Thymus (tissue), 11 donors: ENCODE data around the gene BTF3. TPM values are rescaled to one million over a fixed set of nuclear protein-coding genes. Genes with fewer than 3 reads are reported as not detected.
"Not testable (repeated sequence)": the region's sequence is repeated elsewhere in the genome, so short reads cannot be mapped to it uniquely, and the experiment has no call there.

ENCODE experiments used
- DNase-seq, 9 donors: peaks; one replicate each; pipeline ENCODE4 v3.0.0-alpha.2; 2013; ENCODE audit warnings: low spot score in 9 of 9, low read depth in 6 of 9, missing footprints in 1 of 9
- H3K27ac ChIP-seq, 2 donors: one replicate each; pipeline ENCODE4 v1.5.1; 2013; ENCODE audit warnings: control low read depth in 1 of 2, low read depth in 1 of 2, low read length in 1 of 2, mild to moderate bottlenecking in 1 of 2, moderate library complexity in 1 of 2
- H3K27me3 ChIP-seq, 2 donors: one replicate each; pipeline ENCODE4 v1.5.1; 2013; ENCODE audit warnings: low read length in 1 of 2; ENCODE audit not compliant: control insufficient read depth in 2 of 2, insufficient read depth in 1 of 2
- H3K36me3 ChIP-seq, 2 donors: one replicate each; pipeline ENCODE4 v1.5.1; 2013; ENCODE audit warnings: low read length in 1 of 2, mild to moderate bottlenecking in 1 of 2, moderate library complexity in 1 of 2; ENCODE audit not compliant: control insufficient read depth in 2 of 2, insufficient read depth in 2 of 2
- H3K4me1 ChIP-seq, 2 donors: one replicate each; pipeline ENCODE4 v1.5.1; 2013; ENCODE audit warnings: low read length in 2 of 2; ENCODE audit not compliant: control insufficient read depth in 2 of 2, insufficient read depth in 2 of 2
- H3K4me3 ChIP-seq, 2 donors: one replicate each; pipeline ENCODE4 v1.5.1; 2013; ENCODE audit warnings: low read length in 2 of 2, control low read depth in 1 of 2, mild to moderate bottlenecking in 1 of 2
- H3K9me3 ChIP-seq, 2 donors: one replicate each; pipeline ENCODE4 v1.5.1; 2013; ENCODE audit warnings: low read length in 1 of 2, mild to moderate bottlenecking in 1 of 2; ENCODE audit not compliant: control insufficient read depth in 2 of 2, insufficient read depth in 1 of 2
- WGBS: extraction: QIAGEN DNeasy Blood & Tissue Kit; methylation state at CpG from one replicate; pipeline ENCODE4 v1.1.7; 2013; 5-methylcytosine and 5-hydroxymethylcytosine counted together
- polyA plus RNA-seq: library from polyadenylated mRNA; stranded (reverse); fragments of 200-250 nt; gene quantifications from one replicate; pipeline ENCODE4 v1.2.3, GENCODE V29; 2013
- total RNA-seq: library from RNA; stranded (reverse); fragments of 120-200 nt; gene quantifications from one replicate; pipeline ENCODE4 v1.2.4, GENCODE V29; 2013
- donor health status: healthy.

BTF3 gene
- total and polyA plus RNA-seq, 2 donors, result 448 to 1,030 TPM

DNA sequence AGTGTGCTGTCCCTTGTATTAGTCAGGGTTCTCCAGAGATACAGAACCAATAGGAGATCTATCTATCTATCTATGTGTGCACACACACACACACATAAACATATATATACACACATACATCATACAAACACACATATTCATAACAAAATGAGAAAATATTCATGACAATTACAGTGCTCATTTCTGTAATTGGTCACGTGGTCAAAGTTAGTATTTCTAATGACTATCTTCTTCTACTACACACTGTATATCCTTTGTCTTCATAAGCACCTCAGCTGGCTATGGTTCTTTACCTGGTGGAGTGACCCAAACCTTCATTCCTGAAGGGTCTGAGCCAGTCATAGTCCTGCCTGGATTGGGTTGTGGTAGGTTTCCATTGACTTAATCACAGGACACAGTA lies 17.7 kb upstream of the BTF3 start:
- WGBS, result 97% methylated on average over 1 of the region's 1 CpG
- no peak overlapping the region for H3K27ac ChIP-seq
- H3K4me1 ChIP-seq, result no peaks in the 10 kb centered on the region
- no peak for DNase-seq
- peaks cover 0 to 18% of the 10 kb centered on the region in 2 donors for H3K27me3 ChIP-seq
- no peaks in the 10 kb centered on the region for H3K36me3 ChIP-seq
- no peak overlapping the region for H3K4me3 ChIP-seq
- no peaks in the 10 kb centered on the region for H3K9me3 ChIP-seq

DNA sequence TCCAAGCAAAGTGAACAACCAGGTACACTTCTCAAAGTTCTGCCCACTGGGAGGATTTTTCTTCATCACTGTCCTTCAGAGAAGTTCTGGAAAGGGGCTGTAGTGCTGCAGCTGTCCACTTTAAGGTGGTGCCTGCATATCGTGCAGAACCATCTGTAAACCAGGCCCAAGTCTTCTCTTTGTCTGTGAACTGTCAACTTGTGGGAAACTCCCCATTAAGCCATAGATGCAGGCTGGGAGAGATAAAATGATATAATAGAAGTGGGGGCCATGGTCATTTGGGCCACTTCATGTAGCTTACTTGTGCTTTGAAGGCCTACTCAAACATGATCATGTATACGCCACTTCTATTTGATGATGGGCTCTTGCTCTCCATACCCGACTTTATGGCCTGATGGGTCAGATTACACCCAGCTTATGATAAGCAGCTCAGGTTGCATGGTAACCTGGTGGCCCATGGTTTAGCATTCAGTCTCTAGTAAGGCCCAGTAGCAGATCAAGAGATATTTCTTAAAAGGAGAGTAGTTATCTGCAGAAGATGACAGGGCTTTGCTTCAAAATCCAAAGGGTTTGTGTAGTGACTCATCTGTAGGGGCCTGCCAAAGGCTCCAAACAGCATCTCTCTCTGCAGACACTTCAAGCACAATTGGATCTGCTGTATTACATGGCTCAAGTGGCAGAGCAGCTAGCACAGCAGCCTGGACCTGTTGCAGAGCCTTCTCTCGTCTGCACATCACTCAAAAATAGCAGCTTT lies 15.7 kb upstream of the BTF3 start:
- Histone ChIP-seq H3K4me3 (no peak overlapping the region), H3K27ac (no peak overlapping the region), H3K27me3 (peaks cover 0 to 17% of the 10 kb centered on the region in 2 donors), H3K9me3 (no peaks in the 10 kb centered on the region), H3K36me3 (no peaks in the 10 kb centered on the region), H3K4me1 (no peaks in the 10 kb centered on the region)
- WGBS, result 94% methylated on average over 4 of the region's 4 CpGs
- no peak for DNase-seq

DNA sequence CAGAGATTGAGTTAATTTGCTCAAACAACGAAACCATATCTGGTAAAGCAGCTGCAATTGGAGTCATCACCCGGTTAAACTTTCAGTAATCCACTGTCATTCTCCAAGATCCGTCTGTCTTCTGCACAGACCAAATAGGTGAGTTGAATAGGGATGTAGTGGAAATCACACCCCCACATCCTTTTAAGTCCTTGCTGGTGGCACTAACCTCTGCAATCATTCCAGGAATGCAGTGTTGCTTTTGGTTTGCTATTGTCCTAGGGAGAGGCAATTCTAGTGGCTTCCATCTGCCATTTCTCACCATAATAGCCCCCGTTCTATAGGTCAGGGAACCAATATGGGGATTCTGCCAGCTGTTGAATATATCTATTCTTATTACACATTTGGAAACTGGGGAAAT lies 14.6 kb upstream of the BTF3 start:
- Histone ChIP-seq H3K27me3 (peaks cover 0 to 12% of the 10 kb centered on the region in 2 donors), H3K36me3 (no peaks in the 10 kb centered on the region), H3K4me3 (no peak overlapping the region), H3K27ac (no peak overlapping the region), H3K9me3 (no peaks in the 10 kb centered on the region), H3K4me1 (no peaks in the 10 kb centered on the region)
- WGBS, result 95% methylated on average over 4 of the region's 4 CpGs
- DNase-seq, result no peak

DNA sequence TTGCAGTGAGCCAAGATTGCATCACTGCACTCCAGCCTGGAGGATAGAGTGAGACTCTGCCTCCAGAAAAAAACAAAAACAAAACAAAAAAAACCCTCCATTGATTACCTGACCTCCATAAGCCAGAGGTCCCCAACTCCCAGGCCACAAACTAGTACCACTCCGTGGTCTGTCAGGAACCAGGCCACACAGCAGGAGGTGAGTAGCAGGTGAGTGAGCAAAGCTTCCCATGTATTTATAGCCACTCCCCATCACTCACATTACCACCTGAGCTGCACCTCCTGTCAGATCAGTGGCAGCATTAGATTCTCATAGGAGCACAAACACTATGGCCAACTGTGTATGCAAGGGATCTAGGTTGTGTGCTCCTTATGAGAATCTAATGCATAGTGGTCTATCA lies 13.7 kb upstream of the BTF3 start:
- no peak overlapping the region for H3K4me3 ChIP-seq
- peaks cover 0 to 12% of the 10 kb centered on the region in 2 donors for H3K27me3 ChIP-seq
- H3K27ac ChIP-seq, result no peak overlapping the region
- 93% methylated on average over 1 of the region's 1 CpG for WGBS
- H3K4me1 ChIP-seq, result no peaks in the 10 kb centered on the region
- H3K36me3 ChIP-seq, result no peaks in the 10 kb centered on the region
- no peaks in the 10 kb centered on the region for H3K9me3 ChIP-seq
- DNase-seq, result no peak

DNA sequence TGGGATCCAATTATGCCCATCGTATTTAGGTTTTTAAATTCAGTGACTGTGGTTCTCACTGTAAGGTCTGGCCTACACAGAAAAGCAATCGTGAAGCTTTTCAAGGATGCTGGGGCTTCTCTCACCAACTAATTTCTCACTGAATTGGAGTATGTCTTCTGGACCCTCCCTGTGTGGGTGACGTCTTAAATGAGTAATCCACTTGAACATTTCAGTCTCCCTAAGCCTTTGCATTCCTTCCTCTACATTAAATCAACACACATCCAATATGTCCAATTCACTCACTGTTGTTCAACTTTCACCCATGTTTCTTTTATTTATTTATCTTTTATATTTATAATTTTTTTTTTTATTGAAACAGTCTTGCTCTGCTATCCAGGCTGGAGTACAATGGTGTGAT lies 12.5 kb upstream of the BTF3 start:
- Histone ChIP-seq H3K4me1 (no peaks in the 10 kb centered on the region), H3K9me3 (no peaks in the 10 kb centered on the region), H3K36me3 (no peaks in the 10 kb centered on the region), H3K27ac (no peak overlapping the region), H3K4me3 (no peak overlapping the region), H3K27me3 (peaks cover 0 to 14% of the 10 kb centered on the region in 2 donors)
- 93% methylated on average over 3 of the region's 3 CpGs for WGBS
- no peak for DNase-seq

DNA sequence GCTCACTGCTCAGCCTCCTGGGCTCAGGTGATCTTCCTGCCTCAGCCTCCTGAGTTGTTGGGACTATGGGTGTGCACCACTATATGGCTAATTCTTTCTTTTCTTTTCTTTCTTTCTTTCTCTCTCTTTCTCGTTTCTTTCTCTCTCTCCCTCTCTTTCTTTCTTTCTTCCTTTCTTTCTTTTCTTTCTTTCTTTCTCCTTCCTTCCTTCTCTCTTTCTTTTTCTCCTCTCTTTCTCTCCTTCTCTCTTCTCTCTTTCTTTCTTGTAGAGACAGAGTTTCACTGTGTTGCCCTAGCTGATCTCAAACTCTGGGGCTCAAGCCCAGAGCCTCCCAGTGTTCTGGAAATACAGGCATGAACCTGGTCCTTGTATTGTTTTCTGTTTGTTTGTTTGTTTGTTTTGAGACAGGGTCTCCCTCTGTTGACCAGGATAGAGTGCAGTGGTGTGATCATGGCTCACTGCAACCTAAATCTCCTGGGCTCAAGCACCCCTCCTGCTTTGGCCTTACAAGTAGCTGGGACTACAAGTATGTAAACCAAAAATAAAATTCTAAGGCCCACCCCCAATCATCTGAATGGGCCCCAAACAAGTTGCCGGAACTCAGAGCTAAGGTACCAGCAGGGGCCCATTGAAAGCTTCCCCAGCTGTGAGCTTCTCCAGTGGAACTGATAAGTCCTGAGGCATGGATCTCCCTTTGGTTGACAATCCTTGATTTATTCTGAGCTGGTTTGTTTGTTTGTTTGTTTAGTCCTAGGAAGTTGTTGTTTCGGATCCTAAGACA lies 11.9 kb upstream of the BTF3 start:
- Histone ChIP-seq H3K27me3 (peaks cover 0 to 11% of the 10 kb centered on the region in 2 donors), H3K9me3 (no peaks in the 10 kb centered on the region), H3K4me1 (no peaks in the 10 kb centered on the region), H3K36me3 (no peaks in the 10 kb centered on the region), H3K4me3 (no peak overlapping the region), H3K27ac (no peak overlapping the region)
- 91% methylated on average over 3 of the region's 3 CpGs for WGBS
- no peak for DNase-seq

DNA sequence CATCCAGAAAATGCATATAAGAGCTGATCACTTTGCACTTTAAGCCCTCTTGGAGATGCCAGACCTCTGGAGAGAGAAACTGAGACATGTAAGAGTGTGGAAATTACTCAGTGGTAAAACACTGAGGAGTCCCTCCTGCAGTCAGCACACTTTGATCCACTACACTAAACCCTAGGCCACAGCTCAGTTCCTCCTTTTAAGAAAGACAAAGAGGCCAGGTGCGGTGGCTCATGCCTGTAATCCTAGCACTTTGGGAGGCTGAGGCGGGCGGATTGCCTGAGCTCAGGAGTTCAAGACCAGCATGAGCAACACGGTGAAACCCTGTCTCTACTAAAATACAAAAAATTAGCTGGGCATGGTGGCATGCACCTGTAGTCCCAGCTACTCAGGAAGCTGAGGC lies 11.0 kb upstream of the BTF3 start:
- WGBS, result 89% methylated on average over 4 of the region's 4 CpGs
- H3K36me3 ChIP-seq, H3K9me3 ChIP-seq, DNase-seq, H3K4me3 ChIP-seq, H3K4me1 ChIP-seq, H3K27ac ChIP-seq: not testable (repeated sequence)
- peaks cover 0 to 15% of the 10 kb centered on the region in 2 donors for H3K27me3 ChIP-seq

DNA sequence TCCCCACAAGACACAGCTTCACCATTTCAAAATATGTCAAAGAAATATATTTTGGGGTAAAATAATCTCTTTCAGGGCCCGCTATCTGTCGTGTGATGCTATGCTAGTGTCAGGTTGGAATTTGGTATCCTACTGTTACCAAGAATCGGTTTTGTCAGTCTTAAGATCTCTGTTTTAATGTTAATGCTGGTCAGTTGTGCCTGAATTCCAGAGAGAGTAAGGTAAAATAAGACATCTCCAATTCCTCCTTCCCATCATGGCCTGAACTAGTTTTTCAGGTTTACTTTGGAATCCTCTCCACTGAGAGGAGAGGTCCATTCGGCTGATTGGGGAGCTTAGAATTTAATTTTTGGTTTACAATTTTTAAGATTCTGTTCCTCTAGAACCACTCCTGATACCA lies 10.4 kb upstream of the BTF3 start:
- no peaks in the 10 kb centered on the region for H3K9me3 ChIP-seq
- H3K27me3 ChIP-seq, result peaks cover 0 to 14% of the 10 kb centered on the region in 2 donors

DNA sequence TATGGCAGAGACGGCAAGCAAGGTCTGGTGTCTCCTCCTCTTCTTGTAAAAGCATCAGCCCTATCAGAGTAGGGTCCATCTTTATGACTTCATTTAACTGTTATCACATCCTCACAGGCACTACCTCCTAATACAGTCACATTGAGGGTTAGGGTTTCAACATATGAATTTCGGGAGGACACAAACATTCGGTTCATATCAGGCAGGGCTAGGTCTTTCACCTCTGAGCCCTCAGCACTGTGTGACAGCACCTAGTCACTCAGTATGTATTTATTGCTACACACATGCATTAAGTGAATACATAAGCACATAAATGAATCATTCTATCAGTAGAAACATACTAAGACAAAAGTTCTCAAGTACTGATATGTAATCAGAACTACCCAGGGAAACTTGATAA lies 9.4 kb upstream of the BTF3 start:
- H3K9me3 ChIP-seq, result no peaks in the 10 kb centered on the region
- H3K27me3 ChIP-seq, result peaks cover 0 to 13% of the 10 kb centered on the region in 2 donors
- DNase-seq, result no peak
- H3K4me1 ChIP-seq, result no peaks in the 10 kb centered on the region
- H3K27ac ChIP-seq, result no peak overlapping the region
- no peak overlapping the region for H3K4me3 ChIP-seq
- 94% methylated on average over 3 of the region's 3 CpGs for WGBS
- no peaks in the 10 kb centered on the region for H3K36me3 ChIP-seq

More for the DNA sequence above, 10.4 kb upstream of the BTF3 start:
- no peak for DNase-seq
- WGBS, result 92% methylated on average over 4 of the region's 4 CpGs
- no peaks in the 10 kb centered on the region for H3K4me1 ChIP-seq
- H3K4me3 ChIP-seq, result no peak overlapping the region
- no peak overlapping the region for H3K27ac ChIP-seq
- no peaks in the 10 kb centered on the region for H3K36me3 ChIP-seq
